ENCODE measurements around the gene ACKR2.

ACKR2 gene

GRCh38 chr3:42898896-42899675 lies 89.8 kb downstream of the ACKR2 start:
- ATAC-seq: no peak
- H3K4me1 Mint-ChIP-seq: peaks cover 4% of the 10 kb centered on the region
- peaks cover 14% of the 10 kb centered on the region for H3K27me3 Mint-ChIP-seq
- H3K9me3 Mint-ChIP-seq: peaks cover 8% of the 10 kb centered on the region
- DNase-seq: no peak
- H3K27ac Mint-ChIP-seq: no peak overlapping the region
- no peak overlapping the region for H3K4me3 Mint-ChIP-seq
- no peaks in the 10 kb centered on the region for H3K36me3 Mint-ChIP-seq (ENCODE audit: low read depth)

- H3K27me3 Mint-ChIP-seq: peaks cover 25% of the 10 kb centered on the region
- no peak overlapping the region for H3K4me3 Mint-ChIP-seq
- H3K4me1 Mint-ChIP-seq: peaks cover 6% of the 10 kb centered on the region
- no peak overlapping the region for H3K27ac Mint-ChIP-seq
- peaks cover 21% of the 10 kb centered on the region for H3K9me3 Mint-ChIP-seq
- ATAC-seq: no peak
- no peak for DNase-seq
- H3K36me3 Mint-ChIP-seq (ENCODE audit: low read depth): peaks cover 10% of the 10 kb centered on the region
Measured at GRCh38 chr3:42900226-42901072, 91.2 kb downstream of the ACKR2 start.

GRCh38 chr3:42901073-42901415 lies 91.8 kb downstream of the ACKR2 start:
- Mint-ChIP-seq H3K9me3 (peaks cover 23% of the 10 kb centered on the region), H3K27me3 (peaks cover 29% of the 10 kb centered on the region), H3K27ac (no peak overlapping the region), H3K4me3 (no peak overlapping the region), H3K4me1 (peaks cover 8% of the 10 kb centered on the region), H3K36me3 (ENCODE audit: low read depth) (peaks cover 13% of the 10 kb centered on the region)
- DNase-seq (no peak), ATAC-seq (no peak)

- H3K27ac Mint-ChIP-seq: no peak overlapping the region
- DNase-seq: no peak
- H3K9me3 Mint-ChIP-seq: peaks cover 23% of the 10 kb centered on the region
- no peak for ATAC-seq
- peaks cover 38% of the 10 kb centered on the region for H3K27me3 Mint-ChIP-seq
- no peak overlapping the region for H3K4me3 Mint-ChIP-seq
- peaks cover 12% of the 10 kb centered on the region for H3K4me1 Mint-ChIP-seq
- H3K36me3 Mint-ChIP-seq (ENCODE audit: low read depth): peaks cover 13% of the 10 kb centered on the region
Measured at GRCh38 chr3:42902257-42902656, 93.0 kb downstream of the ACKR2 start.

GRCh38 chr3:42904076-42904475 lies 94.8 kb downstream of the ACKR2 start:
- Mint-ChIP-seq H3K4me1 (peaks cover 12% of the 10 kb centered on the region), H3K4me3 (no peak overlapping the region), H3K36me3 (ENCODE audit: low read depth) (peaks cover 18% of the 10 kb centered on the region), H3K27me3 (peaks cover 40% of the 10 kb centered on the region), H3K9me3 (peaks cover 23% of the 10 kb centered on the region), H3K27ac (no peak overlapping the region)
- DNase-seq (no peak), ATAC-seq (no peak)

- DNase-seq: no peak
- no peak for ATAC-seq
- peak overlapping the region; percentile 69 for H3K4me3 Mint-ChIP-seq
- peaks cover 11% of the 10 kb centered on the region for H3K4me1 Mint-ChIP-seq
- peaks cover 27% of the 10 kb centered on the region for H3K9me3 Mint-ChIP-seq
- peak overlapping the region; percentile 46 for H3K27ac Mint-ChIP-seq
- peaks cover 40% of the 10 kb centered on the region for H3K27me3 Mint-ChIP-seq
- peaks cover 19% of the 10 kb centered on the region for H3K36me3 Mint-ChIP-seq (ENCODE audit: low read depth)
Measured at GRCh38 chr3:42905740-42906069, 96.5 kb downstream of the ACKR2 start.

GRCh38 chr3:42906070-42906847 lies 97.0 kb downstream of the ACKR2 start, which contains the start of gene ZNF662:
TSS of gene ZNF662 (plus strand) at chr3:42906142. CDS start at chr3:42908115, 1,973 bp downstream.
- peak; percentile 37 for ATAC-seq
- Mint-ChIP-seq H3K9me3 (peaks cover 29% of the 10 kb centered on the region), H3K4me3 (peak within 1 kb of the TSS; percentile 69), H3K36me3 (ENCODE audit: low read depth) (peaks cover 19% of the 10 kb centered on the region), H3K4me1 (peaks cover 8% of the 10 kb centered on the region), H3K27ac (peak within 1 kb of the TSS; percentile 46), H3K27me3 (peaks cover 40% of the 10 kb centered on the region)
- DNase-seq: peak; percentile 14

- ATAC-seq: no peak
- H3K4me3 Mint-ChIP-seq: peak overlapping the region; percentile 46
- H3K27ac Mint-ChIP-seq: no peak overlapping the region
- peaks cover 40% of the 10 kb centered on the region for H3K27me3 Mint-ChIP-seq
- peaks cover 19% of the 10 kb centered on the region for H3K36me3 Mint-ChIP-seq (ENCODE audit: low read depth)
- H3K4me1 Mint-ChIP-seq: peaks cover 8% of the 10 kb centered on the region
- DNase-seq: no peak
- peaks cover 29% of the 10 kb centered on the region for H3K9me3 Mint-ChIP-seq
Measured at GRCh38 chr3:42906848-42907183, 97.6 kb downstream of the ACKR2 start.

- no peak overlapping the region for H3K4me3 Mint-ChIP-seq
- no peak overlapping the region for H3K27ac Mint-ChIP-seq
- H3K27me3 Mint-ChIP-seq: peaks cover 32% of the 10 kb centered on the region
- no peak for DNase-seq
- H3K4me1 Mint-ChIP-seq: peaks cover 8% of the 10 kb centered on the region
- H3K36me3 Mint-ChIP-seq (ENCODE audit: low read depth): peaks cover 26% of the 10 kb centered on the region
- ATAC-seq: no peak
- H3K9me3 Mint-ChIP-seq: peaks cover 32% of the 10 kb centered on the region
Measured at GRCh38 chr3:42908675-42909074, 99.4 kb downstream of the ACKR2 start.

- ATAC-seq (no peak), DNase-seq (no peak)
- H3K36me3 Mint-ChIP-seq (ENCODE audit: low read depth): peaks cover 34% of the 10 kb centered on the region
- peaks cover 2% of the 10 kb centered on the region for H3K4me1 Mint-ChIP-seq
- H3K27me3 Mint-ChIP-seq: peaks cover 10% of the 10 kb centered on the region
- H3K27ac Mint-ChIP-seq: no peak overlapping the region
- peaks cover 36% of the 10 kb centered on the region for H3K9me3 Mint-ChIP-seq
- H3K4me3 Mint-ChIP-seq: no peak overlapping the region
Measured at GRCh38 chr3:42911551-42911950, 102.3 kb downstream of the ACKR2 start.

GRCh38 chr3:42914771-42915515 lies 105.7 kb downstream of the ACKR2 start:
- H3K27me3 Mint-ChIP-seq: no peaks in the 10 kb centered on the region
- ATAC-seq: no peak

More at GRCh38 chr3:42914771-42915515, 105.7 kb downstream of the ACKR2 start:
- Mint-ChIP-seq H3K4me3 (no peak overlapping the region), H3K27ac (no peak overlapping the region), H3K9me3 (peaks cover 50% of the 10 kb centered on the region), H3K4me1 (no peaks in the 10 kb centered on the region), H3K36me3 (ENCODE audit: low read depth) (peaks cover 35% of the 10 kb centered on the region)
- DNase-seq: no peak
